Adrenal gland (tissue), 19 donors: ENCODE measurements around the gene COL25A1. TPM values are rescaled to one million over a fixed set of nuclear protein-coding genes. Genes with fewer than 3 reads are reported as not detected.

Experiments
- DNase-seq, 7 donors: peaks; one replicate each; pipeline ENCODE4 v3.0.0-alpha.2; 2019 to 2020
- H3K27ac ChIP-seq, 5 donors: fragments of 200-600 bp; sonication (generic) in 4 of 5; 1 replicate in 3 of 5; 2 replicates in 2 of 5; pipeline versions ENCODE4 v1.5.1 to v1.8.0; 2016 to 2020; ENCODE audit warnings: mild to moderate bottlenecking in 1 of 5
- H3K27me3 ChIP-seq: fragments of 200-600 bp; 2 replicates; pipeline ENCODE4 v1.8.0; 2021
- H3K36me3 ChIP-seq, 2 donors: fragments of 200-600 bp; replicated peaks in 1 of 2; 1 replicate in 1 of 2; 2 replicates in 1 of 2; pipeline versions ENCODE4 v1.5.1 to v1.8.0; 2018 to 2022
- H3K4me1 ChIP-seq, 2 donors: fragments of 200-600 bp; replicated peaks in 1 of 2; 1 replicate in 1 of 2; 2 replicates in 1 of 2; pipeline versions ENCODE4 v1.5.1 to v1.8.0; 2018 to 2021
- H3K4me3 ChIP-seq, 4 donors: fragments of 200-600 bp; sonication (generic) in 3 of 4; one replicate each; pipeline ENCODE4 v1.5.1; 2016 to 2018
- H3K9me3 ChIP-seq, 3 donors: fragments of 200-600 bp; sonication (generic) in 1 of 3; replicated peaks in 1 of 3; 1 replicate in 2 of 3; 2 replicates in 1 of 3; pipeline versions ENCODE4 v1.5.1 to v1.8.0; 2016 to 2021
- CTCF ChIP-seq, 6 experiments: fragments of 450-650 bp in 4 of 6; fragments of 200-600 bp in 2 of 6; sonication (generic) in 1 of 6; IDR thresholded peaks; 1 replicate in 5 of 6; 2 replicates in 1 of 6; pipeline versions ENCODE4 v1.5.1 to v1.8.0; 2016 to 2021; ENCODE audit warnings: antibody characterized with exemption in 6 of 6, mild to moderate bottlenecking in 2 of 6, moderate library complexity in 1 of 6
- POLR2A ChIP-seq, 2 donors: fragments of 450-650 bp; IDR thresholded peaks; one replicate each; pipeline ENCODE4 v1.6.1; 2017; ENCODE audit warnings: antibody characterized with exemption in 2 of 2, mild to moderate bottlenecking in 2 of 2, moderate library complexity in 1 of 2
- WGBS, 4 donors: extraction: QIAGEN DNeasy Blood & Tissue Kit in 2 of 4; methylation state at CpG; one replicate each; pipeline versions ENCODE4 v1.1.5 to v1.1.7; 2013 to 2017; 5-methylcytosine and 5-hydroxymethylcytosine counted together
- intact Hi-C, 2 donors: fragments of 100-400 bp; cut with DNase I; formaldehyde crosslinking; loops; one replicate each; pipeline versions ENCODE4 v1.14.1 to v1.15.0; 2022 to 2023
- long read RNA-seq, 10 donors: library from polyadenylated mRNA in 3 of 10; unstranded in 2 of 10; stranded (forward) in 1 of 10; transcript quantifications; one replicate each; pipeline ENCODE4 v2.0.0 and lab custom pipeline, GENCODE V29; 2021 to 2026
- polyA plus RNA-seq, 3 donors: library from polyadenylated mRNA; stranded (reverse); fragments of 200-250 nt in 2 of 3; fragments of 350-450 nt in 1 of 3; fragmentation: Illumina TruSeq in 1 of 3; extraction: RNeasy Lipid Tissue Mini Kit (QIAGEN cat#74804) in 1 of 3; gene quantifications; one replicate each; pipeline ENCODE4 v1.2.3, GENCODE V29; 2013 to 2014
- total RNA-seq, 9 donors: library from RNA; depleted of rRNA in 4 of 9; stranded (reverse); fragments of >200 nt in 4 of 9; fragments of 120-200 nt in 1 of 9; fragmentation: NEBNext Ultra II Directional in 1 of 9; extraction: Animal tissue kit (Norgen Biotek cat#: 25700) in 1 of 9; gene quantifications; one replicate each; pipeline versions ENCODE4 v1.1.0 to v1.2.4, GENCODE V29; 2013 to 2023
- donor health status: healthy with polysubstance abuse.
- donor health status: Bipolar disorder and iron deficiency.
- donor health status: DM: yes; HTN: yes; CAD: no.
- donor health status: DM: no; HTN: no; CAD: no.
- donor health status: DM: no; HTN: no; CAD: no.
- donor health status: DM: yes; HTN: yes; CAD: no.

COL25A1 gene
- total RNA-seq (1 to 10 TPM in 3 of 9 donors, under 1 TPM in 6; 0.14 to 2.1 (median 0.48) TPM), polyA plus RNA-seq (under 1 TPM; 0.05 to 0.54 (median 0.16) TPM)
- long read RNA-seq, donor 1 = 0 reads
- long read RNA-seq, donor 2 = 0 reads
- long read RNA-seq, donor 3 = 0 reads
- long read RNA-seq, donor 4 = 0 reads
- long read RNA-seq, donor 5, partial matches to known transcripts = 1 of 1 reads
- long read RNA-seq, donor 5, other reads (novel, unspliced or antisense) = 0 of 1 reads
- long read RNA-seq, donor 6 = 0 reads
- long read RNA-seq, donor 7 = 0 reads
- long read RNA-seq, donor 8 = 0 reads
- long read RNA-seq, donor 9 = 0 reads
- long read RNA-seq, donor 10 = 0 reads

GRCh38 chr4:109302361-109303139 lies at the start of gene COL25A1:
Gene COL25A1 (minus strand): TSS chr4:109302658.
- no peak for TF ChIP-seq CTCF (IDR thresholded peaks at IDR 0.05)
- TF ChIP-seq POLR2A (IDR thresholded peaks at IDR 0.05) = no peak
- Histone ChIP-seq H3K9me3 (no peaks in the 10 kb centered on the region), H3K27me3 (peaks cover 44% of the 10 kb centered on the region), H3K36me3 (no peaks in the 10 kb centered on the region), H3K4me3 (peak within 1 kb of the TSS in 2 of 4 donors; percentile 43 to 65), H3K4me1 (peaks cover 10 to 18% of the 10 kb centered on the region in 2 donors), H3K27ac (no peak within 1 kb of the TSS)
- 1 to 2% (median 1%) methylated on average over 19 to 76 of the region's 76 CpGs for WGBS, 4 donors
- intact Hi-C loops = no loop called here
- DNase-seq = peak; percentile 18 to 56 (median 41)

- H3K27me3 ChIP-seq = no peaks in the 10 kb centered on the region
These were observed 47.7 kb upstream of the COL25A1 start for GRCh38 chr4:109350121-109350520.

GRCh38 chr4:109334129-109335105 lies 32.0 kb upstream of the COL25A1 start:
- no peak overlapping the region for H3K4me3 ChIP-seq

More at GRCh38 chr4:109350121-109350520, 47.7 kb upstream of the COL25A1 start:
- Histone ChIP-seq H3K4me3 (no peak overlapping the region), H3K36me3 (no peaks in the 10 kb centered on the region), H3K9me3 (no peaks in the 10 kb centered on the region), H3K4me1 (no peaks in the 10 kb centered on the region), H3K27ac (no peak overlapping the region)
- TF ChIP-seq CTCF (IDR thresholded peaks at IDR 0.05) = no peak
- TF ChIP-seq POLR2A (IDR thresholded peaks at IDR 0.05) = no peak
- no peak for DNase-seq
- intact Hi-C loops = no loop called here
- 91 to 100% (median 97%) methylated on average over 1 of the region's 1 CpG for WGBS, 4 donors

More at GRCh38 chr4:109334129-109335105, 32.0 kb upstream of the COL25A1 start:
- H3K27ac ChIP-seq = no peak overlapping the region
- 69 to 73% (median 71%) methylated on average over 10 of the region's 10 CpGs for WGBS, 4 donors
- H3K4me1 ChIP-seq = no peaks in the 10 kb centered on the region
- no peaks in the 10 kb centered on the region for H3K36me3 ChIP-seq
- no peaks in the 10 kb centered on the region for H3K27me3 ChIP-seq
- no peak for TF ChIP-seq POLR2A (IDR thresholded peaks at IDR 0.05)
- TF ChIP-seq CTCF (IDR thresholded peaks at IDR 0.05) = no peak
- intact Hi-C loops = no loop called here
- DNase-seq = no peak
- no peaks in the 10 kb centered on the region for H3K9me3 ChIP-seq
